Nephron progenitor cell (in vitro differentiated cells): Measurements from ENCODE around the gene NFATC2.

ENCODE experiments used
- DNase-seq: peaks from one replicate; pipeline ENCODE4 v3.0.0; 2021
- H3K27ac Mint-ChIP-seq: 2 replicates; pipeline ENCODE4 v1.8.0; 2021; ENCODE audit warnings: mild to moderate bottlenecking, moderate library complexity, mixed read lengths
- H3K27me3 Mint-ChIP-seq: 2 replicates; pipeline ENCODE4 v1.8.0; 2021; ENCODE audit warnings: mild to moderate bottlenecking, low read depth, mixed read lengths; ENCODE audit not compliant: poor library complexity
- H3K36me3 Mint-ChIP-seq: 2 replicates; pipeline ENCODE4 v1.8.0; 2021; ENCODE audit warnings: low read depth, mixed read lengths
- H3K4me1 Mint-ChIP-seq: 2 replicates; pipeline ENCODE4 v1.8.0; 2021; ENCODE audit warnings: mixed read lengths
- H3K4me3 Mint-ChIP-seq: 2 replicates; pipeline ENCODE4 v1.8.0; 2021; ENCODE audit warnings: mild to moderate bottlenecking, moderate library complexity, mixed read lengths
- H3K9me3 Mint-ChIP-seq: 2 replicates; pipeline ENCODE4 v1.8.0; 2021; ENCODE audit warnings: mild to moderate bottlenecking, moderate library complexity, mixed read lengths
- CTCF ChIP-seq: fragments of 200-600 bp; sonication (generic); IDR thresholded peaks from 2 replicates; pipeline ENCODE4 v1.5.0; 2021; ENCODE audit warnings: antibody characterized with exemption

The NFATC2 gene

GRCh38 chr20:51514249-51514648 lies 28.3 kb downstream of the NFATC2 start:
- Mint-ChIP-seq H3K4me3 (no peak overlapping the region), H3K36me3 (no peaks in the 10 kb centered on the region)

DNA sequence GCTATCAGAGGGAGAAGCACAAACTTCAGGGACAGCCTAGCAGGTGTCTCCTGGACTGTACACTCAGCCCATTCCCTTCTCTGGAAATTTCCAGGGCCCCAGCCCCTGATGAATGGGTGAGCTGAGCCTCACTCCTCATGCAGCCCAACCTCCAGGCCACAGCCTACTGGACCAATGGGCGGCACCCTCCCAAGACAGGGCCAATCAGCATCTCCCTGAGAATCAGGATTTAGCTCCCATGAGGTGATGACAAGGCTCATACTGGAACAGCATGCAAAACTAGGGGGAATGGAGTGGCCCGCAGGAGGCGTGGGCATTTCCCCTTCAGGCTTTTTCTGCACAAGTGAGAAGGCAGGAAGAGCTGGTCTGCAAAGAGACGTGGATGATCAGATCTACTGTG lies 29.0 kb downstream of the NFATC2 start:
- TF ChIP-seq CTCF = no peak
- Mint-ChIP-seq H3K4me1 (peaks cover 11% of the 10 kb centered on the region), H3K9me3 (no peaks in the 10 kb centered on the region), H3K27ac (no peak overlapping the region), H3K4me3 (no peak overlapping the region), H3K27me3 (peaks cover 20% of the 10 kb centered on the region), H3K36me3 (no peaks in the 10 kb centered on the region)
- no peak for DNase-seq

More at GRCh38 chr20:51514249-51514648, 28.3 kb downstream of the NFATC2 start:
- no peak for DNase-seq
- H3K27me3 Mint-ChIP-seq = peaks cover 19% of the 10 kb centered on the region
- H3K9me3 Mint-ChIP-seq = no peaks in the 10 kb centered on the region
- no peak for TF ChIP-seq CTCF
- H3K27ac Mint-ChIP-seq = no peak overlapping the region
- peaks cover 4% of the 10 kb centered on the region for H3K4me1 Mint-ChIP-seq

DNA sequence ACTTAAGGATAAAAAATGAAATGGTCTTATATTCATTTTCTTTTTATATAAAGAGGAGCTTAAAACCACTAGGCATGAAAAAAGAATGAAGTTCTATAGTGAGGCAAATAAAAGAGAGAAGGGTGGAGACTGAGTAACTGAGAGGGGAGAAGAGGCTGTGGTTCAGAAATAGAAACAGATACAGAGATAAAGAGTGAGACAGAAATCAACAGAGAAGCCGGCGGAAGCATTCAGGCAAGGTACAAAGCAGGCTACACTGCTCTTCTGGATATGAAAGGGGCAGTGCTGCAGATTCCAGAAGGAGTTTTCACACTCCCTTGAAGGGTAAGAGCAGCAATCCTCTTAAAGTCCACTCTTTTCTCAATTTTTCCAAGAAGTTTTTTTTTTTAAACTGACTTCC lies 29.9 kb downstream of the NFATC2 start:
- no peak for TF ChIP-seq CTCF
- peaks cover 17% of the 10 kb centered on the region for H3K4me1 Mint-ChIP-seq
- H3K27me3 Mint-ChIP-seq = peaks cover 20% of the 10 kb centered on the region
- H3K9me3 Mint-ChIP-seq = no peaks in the 10 kb centered on the region
- H3K27ac Mint-ChIP-seq = no peak overlapping the region
- no peak overlapping the region for H3K4me3 Mint-ChIP-seq
- no peak for DNase-seq
- H3K36me3 Mint-ChIP-seq = no peaks in the 10 kb centered on the region

DNA sequence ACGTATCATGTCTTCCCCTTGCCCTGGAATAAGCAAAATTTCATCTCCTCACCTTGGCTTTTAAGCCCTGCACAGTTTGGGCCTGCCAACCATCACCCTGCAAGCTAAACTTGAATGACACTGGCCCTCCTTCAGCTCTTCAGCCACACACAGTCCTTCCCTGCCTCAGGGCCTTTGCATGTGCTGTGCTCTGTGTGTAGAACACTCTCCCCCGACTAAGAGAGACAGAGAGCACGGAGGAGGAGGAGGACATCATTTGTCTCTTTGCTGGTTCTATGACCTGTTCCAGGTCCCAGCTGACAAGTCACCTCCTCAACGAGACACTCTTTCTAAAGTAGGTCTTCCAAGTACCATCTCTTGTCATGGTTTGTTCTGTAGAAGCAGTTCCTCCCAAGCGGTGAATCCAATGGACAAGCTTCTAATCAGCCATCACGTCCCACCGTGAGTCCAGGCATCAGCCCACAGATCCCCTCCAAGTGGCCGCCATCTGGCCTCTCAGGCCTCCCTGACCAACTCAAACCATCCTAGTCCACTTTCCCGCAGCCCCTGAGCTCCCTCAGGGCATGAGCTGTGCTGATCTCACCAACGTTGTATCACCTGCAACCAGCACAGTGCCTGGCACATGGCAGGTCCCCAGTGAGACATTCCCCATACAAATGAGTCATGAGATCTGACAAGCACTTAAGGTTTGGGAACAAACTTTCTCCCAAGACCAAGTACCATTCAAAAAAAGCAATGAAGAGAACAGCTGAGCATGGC lies 30.5 kb downstream of the NFATC2 start:
- no peak overlapping the region for H3K27ac Mint-ChIP-seq
- no peaks in the 10 kb centered on the region for H3K36me3 Mint-ChIP-seq
- H3K4me3 Mint-ChIP-seq = no peak overlapping the region
- peaks cover 20% of the 10 kb centered on the region for H3K27me3 Mint-ChIP-seq
- TF ChIP-seq CTCF = no peak
- no peak for DNase-seq
- H3K4me1 Mint-ChIP-seq = peaks cover 23% of the 10 kb centered on the region
- no peaks in the 10 kb centered on the region for H3K9me3 Mint-ChIP-seq

DNA sequence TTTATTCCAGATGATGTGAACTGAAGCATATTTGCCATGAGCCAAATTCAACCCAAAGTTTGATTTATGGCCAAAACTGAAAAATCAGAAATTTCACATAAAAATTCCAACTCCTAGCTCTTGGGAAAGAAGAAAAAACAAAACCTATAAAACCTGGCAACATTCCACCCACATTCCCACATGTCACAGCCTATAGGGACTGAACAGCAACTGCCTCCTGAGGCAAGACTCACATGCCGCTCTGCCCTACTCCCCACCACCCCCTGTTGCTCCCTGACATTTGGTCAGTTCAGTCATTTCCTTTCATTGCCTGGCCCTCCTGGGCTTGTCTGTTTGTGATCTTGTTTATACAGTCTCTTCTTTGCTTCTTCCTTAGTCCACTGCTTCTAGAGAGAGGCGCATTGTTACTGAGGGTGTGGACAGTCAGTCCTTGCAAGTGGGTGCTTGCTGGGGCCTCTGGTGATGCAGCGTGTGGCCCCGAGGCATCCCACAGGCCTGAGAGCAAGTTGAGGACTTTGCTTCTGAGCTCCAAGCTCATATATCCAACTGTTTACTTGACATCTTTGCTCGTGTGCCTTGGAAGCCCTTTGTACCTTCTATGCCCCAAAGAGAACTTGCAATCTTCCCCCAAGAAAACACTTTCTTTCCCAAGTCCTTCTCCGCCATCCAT lies 31.4 kb downstream of the NFATC2 start:
- Mint-ChIP-seq H3K27me3 (peaks cover 20% of the 10 kb centered on the region), H3K36me3 (no peaks in the 10 kb centered on the region), H3K9me3 (no peaks in the 10 kb centered on the region), H3K4me3 (no peak overlapping the region), H3K27ac (no peak overlapping the region), H3K4me1 (peaks cover 28% of the 10 kb centered on the region)
- DNase-seq = no peak
- TF ChIP-seq CTCF = no peak

DNA sequence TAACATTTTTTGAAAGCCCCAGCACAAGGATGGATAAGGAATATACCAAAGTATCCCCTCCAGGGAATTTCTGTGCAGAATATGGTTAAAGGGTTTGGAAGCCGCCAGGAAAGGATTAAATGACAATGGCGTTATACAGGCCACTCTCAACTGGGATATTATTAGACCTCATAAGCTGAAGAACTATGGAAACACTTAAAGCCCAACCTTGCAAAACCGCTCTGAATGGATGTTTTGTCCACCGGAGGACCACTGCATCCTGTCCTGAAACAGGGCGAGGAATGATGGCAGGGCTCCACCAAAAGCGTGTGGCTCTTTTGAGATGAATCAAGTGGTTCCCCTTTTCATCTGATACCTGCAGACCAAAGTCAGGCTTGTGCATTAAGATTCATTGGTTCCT lies 32.4 kb downstream of the NFATC2 start:
- DNase-seq = no peak
- no peak overlapping the region for H3K4me3 Mint-ChIP-seq
- H3K4me1 Mint-ChIP-seq = peaks cover 35% of the 10 kb centered on the region
- H3K27me3 Mint-ChIP-seq = peaks cover 20% of the 10 kb centered on the region
- no peak for TF ChIP-seq CTCF
- no peak overlapping the region for H3K27ac Mint-ChIP-seq
- no peaks in the 10 kb centered on the region for H3K9me3 Mint-ChIP-seq
- H3K36me3 Mint-ChIP-seq = no peaks in the 10 kb centered on the region
